Activated CD8-positive, alpha-beta memory T cell treated with anti-CD3 and anti-CD28 coated beads, Interleukin-2, amount 50 U/mL, for 1 hour (primary cell): ENCODE results near the gene VAMP8.

ENCODE experiments used
- DNase-seq: peaks from one replicate; pipeline ENCODE4 v3.0.0-alpha.2; 2020; ENCODE audit errors: extremely low read depth

Gene VAMP8

GRCh38 chr2:85619617-85620016 is 42.2 kb downstream of the VAMP8 start:
- no peak for DNase-seq

- no peak for DNase-seq
These were observed 44.0 kb downstream of the VAMP8 start for GRCh38 chr2:85621338-85621737.

GRCh38 chr2:85623991-85624390 is 46.6 kb downstream of the VAMP8 start:
- no peak for DNase-seq

GRCh38 chr2:85628658-85629057 is 51.3 kb downstream of the VAMP8 start:
- no peak for DNase-seq

GRCh38 chr2:85631316-85631715 is 53.9 kb downstream of the VAMP8 start:
- no peak for DNase-seq
